Fibroblast of lung (primary cell): ENCODE data around the gene PRSS21.

Experiments
- EZH2 ChIP-seq: IDR thresholded peaks from 2 replicates; pipeline ENCODE4 v1.5.1; 2012; ENCODE audit warnings: low read length, control low read depth, mild to moderate bottlenecking; ENCODE audit errors: missing control alignments
- TF ChIP-seq, protein P1 (sequence below), 2 donors: IDR thresholded peaks in 1 of 2; conservative IDR thresholded peaks in 1 of 2; 1 replicate in 1 of 2; 2 replicates in 1 of 2; pipeline ENCODE4 v1.5.1; 2011 to 2012; ENCODE audit warnings: low read length in 2 of 2, control low read depth in 1 of 2, inconsistent platforms in 1 of 2, low read depth in 1 of 2, mild to moderate bottlenecking in 1 of 2

DNA sequence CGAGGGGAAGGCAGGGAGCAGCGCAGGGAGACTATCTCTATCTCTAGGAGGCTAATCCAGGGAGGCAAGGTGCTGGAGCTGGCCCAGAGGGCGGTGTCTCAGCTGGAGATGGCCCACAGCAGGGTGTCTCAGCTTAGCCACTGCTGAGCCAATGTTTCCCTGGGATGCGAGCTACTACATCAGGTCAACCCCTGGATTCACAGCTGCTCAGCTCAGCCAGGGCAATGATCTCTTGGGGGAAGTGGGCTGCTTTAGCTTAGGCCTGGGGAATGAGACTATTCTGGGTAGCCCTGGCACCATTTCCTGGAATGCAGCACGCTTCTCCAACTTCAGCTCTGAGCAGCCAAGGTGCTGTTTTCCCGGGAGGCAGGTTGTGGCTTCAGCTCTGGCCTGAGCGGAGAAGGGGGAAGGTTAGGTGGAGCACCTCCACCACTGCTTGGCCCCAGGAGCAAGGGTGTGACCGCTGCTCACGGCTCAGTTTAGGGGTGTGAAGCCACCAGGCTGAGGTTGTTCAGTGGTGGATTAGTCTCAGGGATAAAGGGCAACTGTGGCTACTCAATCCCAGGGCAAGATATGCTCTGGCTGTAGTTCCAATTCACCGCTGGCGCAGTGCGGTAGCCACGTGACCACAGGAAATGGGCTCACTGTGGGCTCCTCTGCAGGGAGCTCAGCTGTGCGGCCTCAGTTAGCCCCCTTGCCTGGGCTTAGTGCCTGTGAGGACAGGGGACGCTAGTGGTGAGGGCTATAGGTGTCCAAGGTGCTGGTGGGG, 5.2 kb upstream of the PRSS21 start:
- TF ChIP-seq, protein P1, sequence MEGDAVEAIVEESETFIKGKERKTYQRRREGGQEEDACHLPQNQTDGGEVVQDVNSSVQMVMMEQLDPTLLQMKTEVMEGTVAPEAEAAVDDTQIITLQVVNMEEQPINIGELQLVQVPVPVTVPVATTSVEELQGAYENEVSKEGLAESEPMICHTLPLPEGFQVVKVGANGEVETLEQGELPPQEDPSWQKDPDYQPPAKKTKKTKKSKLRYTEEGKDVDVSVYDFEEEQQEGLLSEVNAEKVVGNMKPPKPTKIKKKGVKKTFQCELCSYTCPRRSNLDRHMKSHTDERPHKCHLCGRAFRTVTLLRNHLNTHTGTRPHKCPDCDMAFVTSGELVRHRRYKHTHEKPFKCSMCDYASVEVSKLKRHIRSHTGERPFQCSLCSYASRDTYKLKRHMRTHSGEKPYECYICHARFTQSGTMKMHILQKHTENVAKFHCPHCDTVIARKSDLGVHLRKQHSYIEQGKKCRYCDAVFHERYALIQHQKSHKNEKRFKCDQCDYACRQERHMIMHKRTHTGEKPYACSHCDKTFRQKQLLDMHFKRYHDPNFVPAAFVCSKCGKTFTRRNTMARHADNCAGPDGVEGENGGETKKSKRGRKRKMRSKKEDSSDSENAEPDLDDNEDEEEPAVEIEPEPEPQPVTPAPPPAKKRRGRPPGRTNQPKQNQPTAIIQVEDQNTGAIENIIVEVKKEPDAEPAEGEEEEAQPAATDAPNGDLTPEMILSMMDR (conservative IDR thresholded peaks at IDR 0.05 in 1 of 2, IDR thresholded peaks at IDR 0.05 in 1 of 2; ENCODE audit: low read depth in 1 of 2, low read length in 2 of 2): no peak
- TF ChIP-seq EZH2: no peak
